Testis (tissue), 2 donors: Measurements from ENCODE around the gene MRPL53.

Experiments
- POLR2A ChIP-seq: fragments of 450-650 bp; IDR thresholded peaks from one replicate; pipeline ENCODE4 v1.6.1; 2017; ENCODE audit warnings: antibody characterized with exemption, mild to moderate bottlenecking, moderate library complexity
- TF ChIP-seq, protein P1 (sequence below), 3 experiments: fragments of 450-650 bp in 2 of 3; fragments of 200-600 bp in 1 of 3; sonication (generic) in 1 of 3; IDR thresholded peaks; one replicate each; pipeline ENCODE4 v1.5.1; 2016 to 2019; ENCODE audit warnings: antibody characterized with exemption in 3 of 3, mild to moderate bottlenecking in 2 of 3, moderate library complexity in 1 of 3

DNA sequence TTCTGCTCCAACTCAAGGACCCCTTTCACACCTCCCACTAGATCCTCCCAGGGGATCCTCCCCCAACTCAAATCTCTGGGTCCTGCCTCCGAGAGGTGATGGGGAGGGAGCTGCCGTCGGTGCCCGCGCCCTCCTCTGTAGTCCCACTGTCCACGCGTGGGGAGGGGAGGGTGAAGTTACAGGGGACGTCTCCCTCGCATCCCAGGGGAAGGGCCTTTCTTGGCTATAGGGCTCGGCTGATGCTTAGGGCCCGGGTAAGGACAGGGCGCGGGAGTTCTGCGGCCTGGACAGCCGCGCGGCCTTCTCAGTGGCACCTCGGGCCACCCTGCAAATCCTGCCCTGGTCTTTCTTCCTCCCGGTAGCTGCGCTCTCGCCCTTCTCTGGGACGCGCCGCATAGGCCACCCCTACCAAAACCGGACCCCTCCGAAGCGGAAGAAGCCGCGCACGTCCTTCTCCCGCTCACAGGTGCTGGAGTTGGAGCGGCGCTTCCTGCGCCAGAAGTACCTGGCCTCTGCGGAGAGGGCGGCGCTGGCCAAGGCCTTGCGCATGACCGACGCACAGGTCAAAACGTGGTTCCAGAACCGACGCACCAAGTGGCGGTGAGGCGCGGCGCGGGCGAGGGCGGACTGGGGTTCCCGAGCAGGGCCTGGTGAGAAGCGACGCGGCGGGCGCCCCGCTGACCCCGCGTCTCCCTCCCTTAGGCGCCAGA, 42.9 kb upstream of the MRPL53 start:
- TF ChIP-seq, protein P1, sequence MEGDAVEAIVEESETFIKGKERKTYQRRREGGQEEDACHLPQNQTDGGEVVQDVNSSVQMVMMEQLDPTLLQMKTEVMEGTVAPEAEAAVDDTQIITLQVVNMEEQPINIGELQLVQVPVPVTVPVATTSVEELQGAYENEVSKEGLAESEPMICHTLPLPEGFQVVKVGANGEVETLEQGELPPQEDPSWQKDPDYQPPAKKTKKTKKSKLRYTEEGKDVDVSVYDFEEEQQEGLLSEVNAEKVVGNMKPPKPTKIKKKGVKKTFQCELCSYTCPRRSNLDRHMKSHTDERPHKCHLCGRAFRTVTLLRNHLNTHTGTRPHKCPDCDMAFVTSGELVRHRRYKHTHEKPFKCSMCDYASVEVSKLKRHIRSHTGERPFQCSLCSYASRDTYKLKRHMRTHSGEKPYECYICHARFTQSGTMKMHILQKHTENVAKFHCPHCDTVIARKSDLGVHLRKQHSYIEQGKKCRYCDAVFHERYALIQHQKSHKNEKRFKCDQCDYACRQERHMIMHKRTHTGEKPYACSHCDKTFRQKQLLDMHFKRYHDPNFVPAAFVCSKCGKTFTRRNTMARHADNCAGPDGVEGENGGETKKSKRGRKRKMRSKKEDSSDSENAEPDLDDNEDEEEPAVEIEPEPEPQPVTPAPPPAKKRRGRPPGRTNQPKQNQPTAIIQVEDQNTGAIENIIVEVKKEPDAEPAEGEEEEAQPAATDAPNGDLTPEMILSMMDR (IDR thresholded peaks at IDR 0.05) = no peak
- no peak for TF ChIP-seq POLR2A
